GM21360 (cell line): ENCODE data around the gene COMMD7.

ENCODE experiments used
- ATAC-seq: cut with Tn5 transposase; IDR thresholded peaks from one replicate; pipeline ENCODE4 v1.9.1; 2021; ENCODE audit warnings: mild to moderate bottlenecking, moderate library complexity; ENCODE audit not compliant: unreplicated experiment

The COMMD7 gene

DNA sequence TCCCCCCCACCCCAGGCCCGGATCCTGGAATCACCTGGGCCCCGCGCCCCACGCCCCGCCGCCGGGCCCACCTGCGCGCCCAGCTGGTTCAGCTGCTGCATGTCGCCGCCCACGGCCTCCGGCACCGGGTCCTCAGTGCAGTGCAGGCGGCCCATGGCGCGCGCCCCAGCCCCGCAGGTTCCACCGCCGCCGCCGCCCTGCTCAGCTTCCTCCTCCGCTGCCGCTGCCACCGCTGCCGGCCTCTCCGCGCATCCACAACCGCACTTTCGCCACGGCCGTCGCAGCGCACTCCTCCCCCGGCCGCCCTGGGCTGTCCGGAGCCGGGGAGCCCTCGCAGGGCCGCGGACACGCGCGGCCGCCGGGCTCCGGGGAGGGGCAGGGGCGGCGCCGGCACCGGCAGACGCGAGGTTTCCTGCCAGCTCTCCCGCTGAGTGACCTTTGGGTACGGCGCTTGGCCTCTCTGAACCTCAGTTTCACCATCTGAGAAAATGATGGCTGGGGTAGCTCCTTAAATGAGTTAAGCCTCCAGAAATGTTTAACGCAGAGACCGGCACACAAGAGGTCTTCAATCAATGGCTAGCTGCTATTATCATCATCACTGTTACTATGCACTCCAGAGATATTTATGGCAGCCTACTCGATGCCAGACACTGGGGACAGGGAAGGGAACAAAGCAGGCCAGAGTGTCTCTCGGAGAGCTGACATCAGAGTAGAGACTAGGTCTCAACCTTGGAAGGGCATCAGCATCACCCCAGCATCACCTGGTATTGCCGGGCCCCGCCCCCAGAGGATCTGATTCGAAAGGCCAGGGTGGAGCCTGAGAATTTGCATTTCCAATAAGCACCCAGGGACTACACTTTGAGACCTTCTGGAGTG is at the start of gene COMMD7:
TSS of gene COMMD7 (minus strand) at position 231 of the 876 bp plus-strand sequence. CDS start at position 155, 76 bp downstream.
- peak; percentile 62 for ATAC-seq

DNA sequence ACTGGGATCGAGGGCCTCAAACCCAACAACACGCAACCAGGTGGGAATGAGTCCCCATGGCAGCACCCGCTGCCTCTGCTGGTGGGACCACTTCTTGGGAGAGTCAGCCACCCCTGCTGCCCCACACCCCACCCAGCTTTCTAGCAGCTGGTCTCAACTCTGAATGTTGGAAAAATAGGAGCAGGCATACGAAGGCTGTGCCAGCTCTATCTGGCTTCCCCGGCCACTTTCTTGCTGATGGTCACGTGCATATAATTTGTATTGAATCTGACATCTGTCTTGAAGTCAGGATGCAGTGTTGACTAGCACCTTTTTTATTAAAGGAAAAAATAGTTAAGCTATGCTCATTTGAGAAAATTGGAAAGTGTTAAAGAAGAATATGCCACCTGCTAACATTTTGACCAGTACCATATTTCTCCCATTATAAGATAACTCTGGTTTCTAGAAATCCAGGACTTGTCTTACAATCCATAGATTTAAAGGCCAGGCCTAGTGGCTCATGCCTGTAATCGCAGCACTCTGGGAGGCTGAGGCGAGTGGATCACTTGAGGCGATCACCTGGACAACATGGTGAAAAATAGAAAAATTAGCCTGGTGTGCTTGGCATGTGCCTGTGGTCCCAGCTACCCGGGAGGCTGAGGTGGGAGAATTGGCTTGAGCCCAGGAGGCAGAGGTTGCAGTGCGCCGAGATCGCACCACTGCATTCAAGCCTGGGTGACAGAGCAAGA is 49.6 kb upstream of the COMMD7 start:
- no peak for ATAC-seq

DNA sequence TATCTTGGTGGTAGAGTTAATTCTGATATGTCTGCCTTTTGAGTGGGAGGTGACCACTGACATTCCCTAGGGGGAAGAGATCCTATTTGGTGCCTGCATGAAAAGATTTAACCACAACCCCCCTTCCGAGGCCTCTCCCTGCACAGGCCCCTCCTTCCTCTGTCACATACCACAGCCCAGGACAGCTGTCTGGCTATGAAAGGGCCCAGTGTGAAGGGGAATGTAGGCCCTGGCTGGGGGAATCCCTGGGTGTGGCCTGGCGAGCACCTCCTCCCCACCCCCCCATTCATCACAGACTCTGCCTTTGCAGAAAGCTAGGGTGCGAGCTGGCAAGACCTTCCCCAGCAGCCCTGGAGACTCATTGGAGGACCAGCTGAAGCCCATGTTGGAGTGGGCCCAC is 49.0 kb upstream of the COMMD7 start:
- peak; percentile 77 for ATAC-seq

DNA sequence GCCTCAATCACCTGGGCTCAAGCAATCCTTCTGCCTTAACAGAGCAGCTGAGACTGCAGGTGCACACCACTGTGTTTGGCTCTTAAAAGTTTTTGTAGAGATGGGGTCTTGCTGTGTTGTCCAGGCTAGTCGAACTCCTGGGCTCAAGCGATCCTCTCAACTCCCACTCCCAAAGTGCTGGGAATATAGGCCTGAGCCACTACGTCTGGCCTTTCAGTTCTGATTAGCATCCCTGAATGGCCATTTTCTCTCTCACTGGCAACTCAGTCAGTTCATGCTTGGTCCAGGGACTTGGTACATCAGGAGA is 47.4 kb upstream of the COMMD7 start:
- no peak for ATAC-seq

DNA sequence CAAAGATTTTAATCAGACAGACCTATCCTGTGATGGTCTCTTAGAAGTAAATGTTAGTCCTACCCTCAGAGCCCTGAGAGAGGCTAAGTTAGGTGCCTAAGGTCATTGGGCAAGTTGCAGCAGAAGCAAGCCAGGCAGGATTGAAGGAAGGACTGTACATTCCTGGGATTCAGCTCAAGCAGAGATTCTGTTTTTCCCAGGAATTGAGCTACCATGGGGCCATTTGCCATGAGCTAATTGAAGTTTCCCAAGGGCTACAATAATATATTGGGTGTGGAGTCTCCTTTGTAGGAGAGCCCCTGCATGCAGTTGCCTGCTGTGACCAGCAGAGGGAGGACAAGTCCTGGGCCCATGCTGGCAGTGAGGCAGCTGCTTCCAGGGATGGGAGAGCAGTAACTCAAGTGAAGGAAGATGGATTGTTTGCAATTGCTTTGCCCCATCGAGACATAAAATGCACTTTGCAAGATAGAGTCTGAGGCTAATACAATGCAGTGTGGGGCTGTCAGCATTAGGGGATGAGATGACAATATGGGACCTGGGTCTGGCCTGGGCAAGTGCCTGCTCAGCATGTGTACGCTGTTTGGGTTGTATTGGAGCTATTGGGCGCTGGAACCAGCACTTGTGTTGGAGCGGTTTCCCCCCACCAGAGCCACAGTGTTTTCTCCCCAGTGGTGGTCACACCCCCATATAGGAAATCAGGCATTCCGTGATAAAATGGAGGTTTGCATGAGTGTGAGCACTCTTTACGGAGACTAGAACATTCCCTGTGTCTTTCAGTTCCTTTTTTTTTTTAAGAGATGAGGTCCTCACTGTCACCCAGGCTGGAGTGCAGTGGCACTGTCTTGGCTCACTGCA is 46.9 kb upstream of the COMMD7 start:
- no peak for ATAC-seq

DNA sequence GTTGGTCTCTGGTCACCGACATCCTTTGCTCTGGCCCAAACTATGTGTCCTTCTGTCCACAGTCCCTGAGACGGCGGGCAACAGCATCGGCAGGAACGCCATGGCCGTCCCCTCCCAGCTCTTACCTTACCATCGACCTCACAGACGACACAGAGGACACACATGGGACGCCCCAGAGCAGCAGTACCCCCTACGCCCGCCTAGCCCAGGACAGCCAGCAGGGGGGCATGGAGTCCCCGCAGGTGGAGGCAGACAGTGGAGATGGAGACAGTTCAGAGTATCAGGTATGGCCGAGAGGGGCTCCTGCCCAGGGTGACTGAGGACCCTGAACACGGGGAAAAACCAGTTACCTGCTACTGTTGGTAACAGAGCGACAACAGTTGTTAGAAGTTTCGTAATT is 43.9 kb upstream of the COMMD7 start:
- ATAC-seq = no peak

DNA sequence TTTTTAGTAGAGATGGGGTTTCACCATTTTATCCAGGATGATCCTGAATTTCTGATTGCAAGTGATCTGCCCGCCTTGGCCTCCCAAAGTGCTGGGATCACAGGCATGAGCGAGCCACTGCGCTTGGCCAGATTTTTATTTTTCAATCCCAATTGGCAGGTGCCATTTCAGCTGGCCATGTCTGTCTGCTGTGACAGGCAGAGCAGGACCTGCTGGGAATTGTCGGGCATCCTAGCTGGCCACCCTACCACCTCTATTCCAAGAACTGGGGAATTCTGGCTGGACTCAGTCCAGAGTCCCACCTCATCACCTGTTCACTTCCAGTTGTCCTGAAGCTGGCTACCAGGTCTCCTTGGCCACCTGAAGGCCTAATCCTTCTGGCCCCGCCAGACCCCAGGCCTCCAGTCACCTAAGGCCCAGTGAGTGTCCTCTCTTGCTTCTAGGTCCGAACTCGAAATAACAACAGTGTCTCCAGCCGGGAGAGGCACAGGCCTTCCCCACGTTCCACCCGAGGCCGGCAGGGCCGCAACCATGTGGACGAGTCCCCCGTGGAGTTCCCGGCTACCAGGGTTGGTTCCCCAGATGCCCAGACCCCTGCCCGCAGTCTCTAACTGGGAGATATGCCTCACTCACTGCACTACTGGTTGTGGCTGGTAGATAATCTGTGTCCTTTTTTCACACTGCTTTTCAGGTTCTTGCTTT is 42.9 kb upstream of the COMMD7 start:
- no peak for ATAC-seq

DNA sequence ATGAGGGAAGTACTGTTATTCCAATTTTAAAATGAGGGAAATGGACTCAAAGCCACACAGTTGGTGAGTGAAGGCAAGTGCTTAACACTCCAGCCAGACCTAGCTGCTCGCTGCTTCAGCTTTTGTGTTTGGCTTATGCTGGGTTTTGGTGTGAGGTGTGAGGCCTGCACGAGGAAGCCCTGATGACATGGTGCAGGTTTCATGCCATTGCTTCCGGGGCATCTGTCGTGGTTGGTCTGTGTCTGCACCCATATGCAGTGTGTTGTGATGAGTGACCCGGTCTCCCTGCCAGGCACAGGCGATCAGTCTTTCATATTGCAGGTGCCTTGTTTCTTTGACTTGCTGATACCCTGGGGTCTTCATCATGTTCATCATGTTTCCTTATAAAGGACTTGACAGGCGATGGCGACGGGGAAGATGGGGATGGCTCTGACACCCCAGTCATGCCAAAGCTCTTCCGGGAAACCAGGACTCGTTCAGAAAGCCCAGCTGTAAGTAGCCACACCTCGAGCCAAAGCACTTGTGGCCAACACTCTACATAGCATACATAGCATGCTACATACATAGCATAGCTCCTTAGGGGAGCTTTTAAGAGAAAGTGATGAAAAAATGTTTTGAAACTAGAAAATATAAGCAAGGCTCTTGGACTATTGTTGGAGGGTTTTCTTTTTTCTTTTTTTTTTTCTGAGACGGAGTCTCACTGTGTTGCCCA is 41.3 kb upstream of the COMMD7 start:
- ATAC-seq = no peak

DNA sequence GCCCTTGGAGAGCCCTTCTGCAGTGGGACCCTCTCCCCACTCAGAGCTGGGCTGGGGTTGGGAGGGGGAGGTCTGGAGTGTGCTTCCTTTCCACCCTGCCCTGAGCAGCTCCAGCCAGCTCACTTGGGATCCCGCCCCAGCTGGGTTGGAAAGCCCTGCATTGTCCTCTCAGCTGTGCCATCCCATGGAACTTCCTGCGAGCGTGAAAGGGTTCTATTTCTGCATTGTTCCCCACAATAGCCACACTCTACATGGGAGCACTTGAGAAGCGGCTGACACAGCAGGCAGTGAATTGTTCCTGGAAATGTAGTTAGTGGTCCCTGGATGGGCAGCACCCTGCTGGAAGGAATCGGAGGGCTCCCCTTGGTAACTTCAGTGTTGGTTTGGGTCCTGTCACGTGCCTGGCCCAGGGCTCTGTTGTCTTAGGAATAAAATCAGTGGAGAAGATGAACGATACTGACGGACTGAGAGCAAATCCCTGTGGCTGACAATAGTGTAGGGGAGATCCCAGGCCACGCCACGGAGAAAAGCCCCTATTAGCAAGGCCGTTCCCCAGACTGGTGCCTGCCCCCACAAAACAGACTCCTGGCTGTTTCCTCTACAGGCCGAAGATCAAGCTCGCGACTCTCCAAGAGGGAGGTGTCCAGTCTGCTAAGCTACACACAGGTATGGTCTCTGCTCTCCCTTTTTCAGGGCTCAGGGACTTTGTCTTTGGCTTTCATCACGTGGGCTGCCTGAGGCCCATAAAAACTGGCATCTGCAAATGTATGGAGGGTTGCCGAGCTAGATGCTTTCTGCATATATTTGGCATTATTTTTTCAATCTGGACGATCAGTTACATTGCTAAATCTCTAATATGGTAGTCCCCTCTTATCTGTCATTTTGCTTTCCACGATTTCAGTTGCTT is 37.7 kb upstream of the COMMD7 start:
- no peak for ATAC-seq

DNA sequence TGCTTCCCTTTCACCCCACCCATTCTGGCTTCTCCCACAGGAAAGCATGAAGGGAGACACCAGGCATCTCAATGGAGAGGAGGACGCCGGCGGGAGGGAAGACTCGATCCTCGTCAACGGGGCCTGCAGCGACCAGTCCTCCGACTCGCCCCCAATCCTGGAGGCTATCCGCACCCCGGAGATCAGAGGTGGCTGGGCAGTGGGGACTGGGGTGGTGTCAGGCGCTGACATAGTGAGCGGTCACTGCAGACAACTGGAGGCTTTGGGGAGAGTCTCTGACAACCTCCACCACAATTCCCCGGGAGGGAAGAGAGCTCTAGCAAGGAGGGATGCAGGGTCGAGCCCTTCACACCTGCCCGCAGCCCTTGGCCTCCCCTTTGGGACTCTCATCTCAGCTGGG is 37.0 kb upstream of the COMMD7 start:
- no peak for ATAC-seq

DNA sequence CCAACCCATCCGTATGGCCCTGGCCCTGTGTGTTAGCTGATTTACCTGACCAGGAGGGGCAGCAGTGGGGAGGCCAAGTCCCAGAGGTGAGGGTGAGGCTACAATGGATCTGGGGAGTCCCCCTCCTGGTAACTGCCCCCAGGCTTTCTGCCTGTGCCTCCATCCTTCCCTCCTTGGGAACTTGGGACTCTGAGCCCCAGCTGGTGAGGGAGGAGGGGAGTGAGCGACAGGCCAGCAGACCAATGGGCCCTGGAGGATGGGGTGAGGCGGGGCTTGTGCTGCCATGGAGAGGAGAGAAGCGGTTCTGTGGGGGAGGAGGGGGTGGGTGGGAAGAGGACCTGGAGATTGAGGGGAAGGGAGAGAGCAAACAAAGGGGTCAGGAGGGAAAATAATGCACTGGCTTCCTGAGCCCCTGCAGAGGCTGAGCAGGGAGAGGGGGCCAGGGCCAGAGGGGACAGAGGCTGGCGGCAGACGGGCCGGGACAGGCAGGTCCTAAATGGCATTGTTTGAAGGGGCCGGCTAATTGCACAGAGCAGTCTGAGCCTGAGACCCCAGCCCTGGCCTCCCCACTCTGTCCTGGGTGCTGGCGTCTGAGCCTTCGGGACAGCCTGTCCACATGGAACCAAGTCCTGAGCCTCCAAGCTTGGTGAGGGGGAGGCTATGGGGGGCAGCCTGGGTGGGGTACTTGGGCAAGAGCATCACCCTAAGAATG is 36.4 kb upstream of the COMMD7 start:
- no peak for ATAC-seq

DNA sequence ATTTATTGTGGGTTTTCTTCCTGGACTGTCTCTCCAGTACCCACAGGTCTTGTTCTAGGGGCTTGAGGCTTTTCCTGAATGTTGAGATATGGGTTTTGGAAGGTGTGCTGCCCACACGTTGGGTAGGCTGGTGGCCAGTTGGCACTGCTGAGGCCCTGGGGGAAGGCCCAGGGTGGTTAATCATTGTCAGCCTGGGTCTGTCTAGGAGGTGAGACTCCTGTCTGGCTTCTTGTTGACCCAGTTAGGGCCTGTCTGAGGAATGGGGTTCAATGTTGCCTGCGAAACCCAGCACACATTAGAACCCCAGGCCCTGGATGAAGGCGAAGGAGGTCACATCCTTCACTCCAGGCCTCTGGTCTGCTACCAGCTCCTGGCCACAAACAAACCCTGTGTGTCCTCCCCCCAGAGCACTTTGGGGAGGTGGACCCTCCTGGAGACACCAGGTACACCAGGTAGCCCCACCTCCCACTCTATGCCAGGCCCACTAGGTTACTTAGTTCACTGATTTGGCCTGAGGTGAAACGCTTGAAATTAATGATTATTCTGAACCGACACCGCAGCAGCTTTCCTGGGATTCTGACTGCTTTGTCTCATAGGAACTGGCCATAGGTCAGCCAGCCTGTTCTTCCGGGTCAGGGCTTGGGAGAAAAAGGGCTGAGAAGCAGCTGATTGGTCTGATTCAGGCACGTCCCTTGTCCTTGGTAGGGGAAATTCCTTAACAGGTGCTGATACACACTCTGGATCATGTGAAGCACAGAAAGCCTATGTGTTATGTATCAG is 34.1 kb upstream of the COMMD7 start:
- no peak for ATAC-seq

DNA sequence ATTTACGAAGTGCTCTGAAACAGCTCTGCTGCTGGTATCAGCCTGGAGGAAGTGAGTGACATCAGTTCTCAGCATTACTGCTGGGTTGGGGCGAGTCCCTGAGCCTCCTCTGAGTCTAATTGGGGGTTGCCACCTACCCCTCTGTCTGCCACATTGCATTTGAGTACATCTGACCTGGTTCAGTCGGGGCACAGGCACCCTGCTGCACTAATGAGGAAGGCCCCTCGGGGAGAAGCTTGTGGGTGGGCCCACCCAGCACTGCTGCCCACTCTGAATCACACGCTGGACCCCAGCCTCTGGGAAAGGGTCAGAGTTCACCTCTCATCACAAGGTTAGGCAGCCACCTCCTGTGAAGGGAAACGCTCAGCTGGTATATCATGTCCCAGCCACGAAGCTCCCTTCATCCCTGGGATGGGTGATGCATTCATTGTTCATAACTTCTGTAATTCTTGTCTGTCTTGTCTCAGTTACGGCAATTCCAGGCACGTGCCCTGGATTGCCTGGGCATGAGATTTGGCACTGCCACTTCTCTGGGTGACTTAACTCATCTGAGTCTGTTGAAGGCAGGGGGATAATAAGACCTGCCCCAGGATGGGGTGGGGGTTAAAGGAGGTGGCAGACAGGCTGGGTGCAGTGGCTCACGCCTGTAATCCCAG is 32.2 kb upstream of the COMMD7 start:
- no peak for ATAC-seq

DNA sequence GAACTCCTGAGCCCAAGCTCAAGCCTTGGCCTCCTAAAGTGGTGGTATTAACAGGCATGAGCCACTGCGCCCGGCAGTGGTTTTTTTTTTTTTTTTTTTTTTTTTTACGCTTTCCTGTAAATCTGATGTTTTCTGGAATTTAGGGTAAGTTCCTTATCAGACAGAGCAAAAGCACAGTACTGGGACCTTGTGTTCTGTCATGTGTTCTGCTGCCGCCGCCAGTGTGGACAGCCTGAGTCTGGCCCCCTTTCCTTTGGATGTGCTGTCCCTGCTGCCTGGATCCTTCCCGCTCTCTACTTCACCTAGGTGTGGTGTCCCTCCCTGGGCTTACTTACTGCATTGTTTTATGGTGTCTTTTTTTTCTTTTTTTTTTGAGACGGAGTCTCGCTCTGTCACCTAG is 30.6 kb upstream of the COMMD7 start:
- ATAC-seq = no peak

DNA sequence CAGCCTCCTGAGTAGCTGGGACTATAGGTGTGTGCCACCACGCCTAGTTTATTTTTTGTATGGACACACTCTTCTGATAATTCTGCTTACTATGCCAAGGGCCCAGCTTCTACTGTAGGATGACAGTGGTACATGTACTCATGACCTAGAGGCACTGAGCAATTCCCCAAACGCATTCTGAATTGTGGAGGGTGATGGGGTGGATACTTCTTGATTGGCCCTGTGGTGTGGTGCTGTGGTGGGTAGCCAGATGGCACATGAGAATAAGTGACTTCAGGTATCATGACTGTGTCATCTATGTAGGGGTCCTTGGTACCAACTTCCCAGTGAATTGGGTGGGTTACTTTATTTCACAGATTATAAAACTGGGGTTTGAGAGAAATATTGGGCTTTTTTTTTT is 30.0 kb upstream of the COMMD7 start:
- ATAC-seq = no peak

DNA sequence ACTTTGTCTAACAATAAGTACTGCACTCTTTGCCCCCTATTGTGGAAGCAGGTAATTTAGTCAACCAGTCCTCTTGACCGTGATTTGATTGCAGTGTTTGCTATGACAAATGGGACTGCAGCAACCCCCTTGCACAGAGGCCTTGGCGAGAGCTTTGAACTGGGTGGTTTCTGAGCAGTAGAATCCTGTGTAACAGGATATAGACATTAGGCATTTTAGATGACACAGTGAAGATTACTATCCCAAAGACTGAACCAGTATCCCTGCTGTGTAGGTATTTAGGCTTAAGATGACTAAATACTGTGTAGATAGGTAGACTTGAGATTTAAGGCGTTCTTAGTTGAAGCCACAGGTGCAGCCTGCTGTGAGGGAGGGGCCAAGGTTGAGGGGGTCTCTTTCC is 28.8 kb upstream of the COMMD7 start:
- no peak for ATAC-seq
